ENCODE results near the gene PRKAG2.

Gene PRKAG2

DNA sequence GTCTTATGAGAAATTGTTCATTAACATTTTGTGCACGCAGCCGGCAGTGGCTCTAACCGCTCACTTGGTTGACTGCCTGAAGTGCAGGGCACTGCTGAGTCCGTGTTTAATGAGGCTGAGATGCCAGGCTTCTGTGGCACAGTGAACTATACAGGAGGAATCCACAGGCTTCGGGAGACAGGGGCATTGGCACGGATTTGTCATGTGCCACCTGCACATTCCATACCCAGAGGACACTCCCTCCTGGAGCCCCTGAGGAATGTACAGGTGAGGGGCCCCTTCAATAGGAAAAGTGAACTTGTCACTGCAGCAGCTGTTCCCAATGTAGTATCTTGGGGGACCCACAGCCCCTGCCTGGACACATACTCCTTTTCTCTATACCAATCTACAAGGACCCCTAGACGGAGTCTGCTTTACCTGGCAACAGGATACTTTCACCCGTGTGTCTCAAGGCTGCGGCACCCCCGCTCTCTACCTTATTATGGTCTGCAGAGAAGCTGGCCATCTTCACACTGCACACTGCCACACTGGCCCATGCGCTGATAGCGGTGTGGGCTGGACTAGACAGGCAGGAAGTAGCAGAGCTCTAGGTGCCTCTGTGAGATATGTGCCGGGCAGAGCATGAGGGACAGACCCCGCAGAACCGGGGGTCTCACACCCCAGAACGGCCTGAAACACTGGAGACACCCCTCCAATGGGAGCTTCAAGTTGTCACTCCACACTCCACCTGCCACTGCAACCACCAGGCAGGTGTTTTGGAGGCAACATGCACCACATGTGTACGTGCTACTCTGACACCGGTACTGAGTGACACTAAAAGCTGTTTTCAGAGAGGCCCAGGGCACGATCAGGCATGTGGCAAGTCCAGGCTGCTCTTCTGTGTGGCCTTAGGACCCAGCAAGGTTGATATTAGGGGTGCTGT lies 285.8 kb downstream of the PRKAG2 start:
- Histone ChIP-seq H2AFZ (ENCODE audit: low read depth) (no peak overlapping the region), H3K27me3 (ENCODE audit: insufficient read depth, low read depth) (no peaks in the 10 kb centered on the region), H3K27ac (no peak overlapping the region), H4K20me1 (ENCODE audit: insufficient read depth) (no peaks in the 10 kb centered on the region), H3K4me1 (ENCODE audit: low read depth, poor library complexity, severe bottlenecking) (no peaks in the 10 kb centered on the region), H3K4me3 (IDR thresholded peaks at IDR 0.05; ENCODE audit: insufficient read depth, low read depth, low read length) (no peak overlapping the region), H3K79me2 (ENCODE audit: insufficient read depth, low read depth) (no peaks in the 10 kb centered on the region), H3K9ac (no peak overlapping the region), H3K36me3 (ENCODE audit: insufficient read depth) (no peaks in the 10 kb centered on the region), H3K4me2 (no peak overlapping the region)
- TF ChIP-seq, protein P1, sequence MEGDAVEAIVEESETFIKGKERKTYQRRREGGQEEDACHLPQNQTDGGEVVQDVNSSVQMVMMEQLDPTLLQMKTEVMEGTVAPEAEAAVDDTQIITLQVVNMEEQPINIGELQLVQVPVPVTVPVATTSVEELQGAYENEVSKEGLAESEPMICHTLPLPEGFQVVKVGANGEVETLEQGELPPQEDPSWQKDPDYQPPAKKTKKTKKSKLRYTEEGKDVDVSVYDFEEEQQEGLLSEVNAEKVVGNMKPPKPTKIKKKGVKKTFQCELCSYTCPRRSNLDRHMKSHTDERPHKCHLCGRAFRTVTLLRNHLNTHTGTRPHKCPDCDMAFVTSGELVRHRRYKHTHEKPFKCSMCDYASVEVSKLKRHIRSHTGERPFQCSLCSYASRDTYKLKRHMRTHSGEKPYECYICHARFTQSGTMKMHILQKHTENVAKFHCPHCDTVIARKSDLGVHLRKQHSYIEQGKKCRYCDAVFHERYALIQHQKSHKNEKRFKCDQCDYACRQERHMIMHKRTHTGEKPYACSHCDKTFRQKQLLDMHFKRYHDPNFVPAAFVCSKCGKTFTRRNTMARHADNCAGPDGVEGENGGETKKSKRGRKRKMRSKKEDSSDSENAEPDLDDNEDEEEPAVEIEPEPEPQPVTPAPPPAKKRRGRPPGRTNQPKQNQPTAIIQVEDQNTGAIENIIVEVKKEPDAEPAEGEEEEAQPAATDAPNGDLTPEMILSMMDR (conservative IDR thresholded peaks at IDR 0.05; ENCODE audit: low read depth, low read length) = no peak

DNA sequence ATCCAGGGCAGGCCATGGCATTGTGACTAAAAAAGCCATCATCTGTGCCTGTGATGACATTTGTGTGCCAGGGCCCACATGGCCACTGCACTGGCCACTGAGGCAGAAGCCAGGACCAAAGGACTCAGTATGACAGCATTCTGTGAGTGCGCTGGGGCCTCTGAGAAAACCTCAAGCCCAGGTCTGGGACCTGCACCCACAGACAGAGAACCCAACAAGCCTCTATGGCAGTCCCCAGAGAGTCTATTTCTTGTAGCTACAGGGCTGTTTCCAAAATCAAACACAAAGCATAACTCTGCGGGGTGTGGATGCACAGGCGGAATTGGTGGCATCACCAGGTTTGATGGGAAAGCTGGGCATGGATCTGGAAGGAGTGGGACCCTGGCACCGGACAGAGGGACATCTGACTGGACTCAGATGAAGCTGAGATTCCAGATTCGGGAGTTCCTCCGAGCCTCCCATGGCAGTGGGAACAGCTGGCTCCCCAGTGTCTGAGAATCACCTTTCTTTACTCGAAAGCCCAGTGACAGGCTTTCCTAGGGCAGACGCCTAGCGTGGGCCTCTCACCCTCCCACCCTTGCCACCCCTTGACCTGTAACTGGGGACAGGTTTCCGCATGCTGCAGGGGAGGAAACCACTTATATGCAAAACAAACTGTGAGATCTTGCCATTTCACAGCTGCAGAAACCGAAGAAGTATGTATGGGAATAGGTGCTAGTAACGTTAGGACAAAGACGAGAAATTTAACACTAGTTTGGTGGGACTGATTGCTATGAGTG lies 286.7 kb downstream of the PRKAG2 start:
- Histone ChIP-seq H3K27ac (no peak overlapping the region), H3K79me2 (ENCODE audit: insufficient read depth, low read depth) (no peaks in the 10 kb centered on the region)
- TF ChIP-seq, protein P1 (conservative IDR thresholded peaks at IDR 0.05; ENCODE audit: low read depth, low read length) = no peak

DNA sequence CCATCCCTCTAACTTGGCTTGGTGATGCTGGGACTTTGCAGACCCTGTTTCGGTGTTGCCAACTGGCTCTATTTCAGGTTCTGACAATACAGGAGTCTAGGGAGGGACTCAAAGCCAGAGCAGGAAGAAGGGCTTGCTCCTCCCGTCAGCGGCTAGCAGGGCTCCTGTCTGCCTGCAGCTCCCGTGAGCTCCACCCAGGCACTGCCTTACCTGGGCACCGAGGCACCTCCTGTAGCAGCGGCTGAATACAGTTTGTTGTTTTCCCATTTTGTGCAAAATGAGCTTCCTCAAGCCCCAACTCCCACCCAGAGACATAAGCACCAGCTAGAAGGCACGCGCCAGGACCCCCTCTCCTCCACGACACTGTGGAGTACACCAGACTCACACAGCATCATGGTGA lies 287.9 kb downstream of the PRKAG2 start:
- Histone ChIP-seq H3K4me2 (no peak overlapping the region), H3K4me3 (IDR thresholded peaks at IDR 0.05; ENCODE audit: insufficient read depth, low read depth, low read length) (no peak overlapping the region), H3K27me3 (ENCODE audit: insufficient read depth, low read depth) (no peaks in the 10 kb centered on the region), H3K27ac (no peak overlapping the region), H4K20me1 (ENCODE audit: insufficient read depth) (no peaks in the 10 kb centered on the region), H3K4me1 (ENCODE audit: low read depth, poor library complexity, severe bottlenecking) (no peaks in the 10 kb centered on the region), H3K36me3 (ENCODE audit: insufficient read depth) (no peaks in the 10 kb centered on the region), H2AFZ (ENCODE audit: low read depth) (no peak overlapping the region), H3K9ac (no peak overlapping the region), H3K79me2 (ENCODE audit: insufficient read depth, low read depth) (no peaks in the 10 kb centered on the region)
- TF ChIP-seq, protein P1 (conservative IDR thresholded peaks at IDR 0.05; ENCODE audit: low read depth, low read length) = no peak

More for the DNA sequence above, 286.7 kb downstream of the PRKAG2 start:
- H3K4me3 ChIP-seq (IDR thresholded peaks at IDR 0.05; ENCODE audit: insufficient read depth, low read depth, low read length) = no peak overlapping the region
- no peak overlapping the region for H3K9ac ChIP-seq
- H4K20me1 ChIP-seq (ENCODE audit: insufficient read depth) = no peaks in the 10 kb centered on the region
- no peaks in the 10 kb centered on the region for H3K36me3 ChIP-seq (ENCODE audit: insufficient read depth)
- no peak overlapping the region for H3K4me2 ChIP-seq
- H2AFZ ChIP-seq (ENCODE audit: low read depth) = no peak overlapping the region
- H3K4me1 ChIP-seq (ENCODE audit: low read depth, poor library complexity, severe bottlenecking) = no peaks in the 10 kb centered on the region
- no peaks in the 10 kb centered on the region for H3K27me3 ChIP-seq (ENCODE audit: insufficient read depth, low read depth)

DNA sequence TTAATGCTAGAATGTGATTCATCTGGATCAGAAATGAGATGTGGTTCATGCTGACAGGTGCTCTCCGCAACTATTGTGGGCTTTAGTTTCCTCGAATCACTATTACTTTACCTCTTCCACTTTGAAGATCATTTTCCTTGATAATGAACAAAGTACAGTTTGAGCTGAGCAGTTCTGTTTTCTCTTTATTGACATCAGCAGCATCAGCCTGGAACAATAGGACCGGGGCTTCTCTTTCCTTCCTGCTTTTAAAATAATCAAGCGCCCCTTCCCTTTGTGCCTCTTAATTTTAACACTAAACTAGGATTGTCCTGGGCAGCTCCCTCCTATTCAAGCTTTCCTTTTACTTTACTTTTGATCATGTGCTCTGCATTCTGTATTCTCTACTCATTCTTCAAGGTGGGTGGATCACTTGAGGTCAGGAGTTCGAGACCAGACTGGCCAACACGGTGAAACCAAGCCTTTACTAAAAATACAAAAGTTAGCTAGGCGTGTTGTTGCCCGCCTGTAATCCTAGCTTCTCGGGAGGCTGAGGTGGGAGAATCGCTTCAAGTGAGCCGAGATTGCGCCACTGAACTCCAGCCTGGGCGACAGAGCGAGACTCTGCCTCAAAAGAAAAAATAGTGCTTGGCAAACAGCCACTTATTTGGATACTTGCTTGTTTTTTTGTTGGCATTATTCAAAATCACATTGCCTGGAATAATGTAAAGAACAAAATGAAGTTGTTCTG lies 290.2 kb downstream of the PRKAG2 start:
- Histone ChIP-seq H3K27me3 (ENCODE audit: insufficient read depth, low read depth) (no peaks in the 10 kb centered on the region), H3K4me2 (no peak overlapping the region), H3K4me1 (ENCODE audit: low read depth, poor library complexity, severe bottlenecking) (no peaks in the 10 kb centered on the region), H3K4me3 (IDR thresholded peaks at IDR 0.05; ENCODE audit: insufficient read depth, low read depth, low read length) (no peak overlapping the region), H3K27ac (no peak overlapping the region), H2AFZ (ENCODE audit: low read depth) (no peak overlapping the region), H3K36me3 (ENCODE audit: insufficient read depth) (no peaks in the 10 kb centered on the region), H3K79me2 (ENCODE audit: insufficient read depth, low read depth) (no peaks in the 10 kb centered on the region), H4K20me1 (ENCODE audit: insufficient read depth) (no peaks in the 10 kb centered on the region), H3K9ac (no peak overlapping the region)
- TF ChIP-seq, protein P1 (conservative IDR thresholded peaks at IDR 0.05; ENCODE audit: low read depth, low read length) = no peak
